H1 (cell line): ENCODE data around the gene OPCML. TPM values are rescaled to one million over a fixed set of nuclear protein-coding genes. Genes with fewer than 3 reads are reported as not detected.

Experiments
- CTCF ChIA-PET: fragments of 300-600 bp; sonication (Branson Sonifier 250); formaldehyde crosslinking; loops from one replicate; lab custom pipeline; 2021; ENCODE audit not compliant: partially characterized antibody; lab: Charles Lee
- POLR2A ChIA-PET: fragments of 300-600 bp; sonication (Branson Sonifier 250); formaldehyde crosslinking; loops from one replicate; lab custom pipeline; 2021; ENCODE audit warnings: inconsistent platforms; ENCODE audit not compliant: partially characterized antibody; lab: Charles Lee
- DNase-seq, 2 experiments: peaks; one replicate each; pipeline versions ENCODE4 v3.0.0 to v3.0.0-alpha.2; 2010 to 2022; ENCODE audit warnings: low spot score in 2 of 2, low read depth in 1 of 2, mixed read lengths in 1 of 2
- FAIRE-seq: peaks from 2 replicates; lab custom pipeline; 2011; peaks lifted over from hg19 to GRCh38; lab: Jason Lieb, UNC
- H2AFZ ChIP-seq: 2 replicates; pipeline ENCODE4 v1.8.1; 2012; ENCODE audit warnings: low read length, inconsistent platforms
- H2AK5ac ChIP-seq: 2 replicates; pipeline ENCODE4 v1.6.1; 2013; ENCODE audit warnings: low read depth, low read length
- H2BK120ac ChIP-seq: replicated peaks from 2 replicates; pipeline ENCODE3; 2013; ENCODE audit warnings: low read depth, low read length, inconsistent platforms
- H2BK12ac ChIP-seq: 2 replicates; pipeline ENCODE4 v1.6.1; 2013; ENCODE audit warnings: low read depth, low read length
- H2BK15ac ChIP-seq: 2 replicates; pipeline ENCODE4 v1.6.1; 2013; ENCODE audit warnings: low read length
- H2BK20ac ChIP-seq: 2 replicates; pipeline ENCODE4 v1.6.1; 2013; ENCODE audit warnings: low read length
- H2BK5ac ChIP-seq: 2 replicates; pipeline ENCODE4 v1.6.1; 2013; ENCODE audit warnings: low read depth, low read length
- H3K14ac ChIP-seq: 2 replicates; pipeline ENCODE4 v1.6.1; 2013; ENCODE audit warnings: inconsistent platforms; ENCODE audit not compliant: insufficient read length
- H3K18ac ChIP-seq: 2 replicates; pipeline ENCODE4 v1.6.1; 2013; ENCODE audit warnings: low read length; ENCODE audit errors: extremely low read depth
- H3K23ac ChIP-seq: 2 replicates; pipeline ENCODE4 v1.6.1; 2013; ENCODE audit warnings: inconsistent platforms; ENCODE audit not compliant: insufficient read length
- H3K23me2 ChIP-seq: 2 replicates; pipeline ENCODE4 v1.6.1; 2013; ENCODE audit warnings: low read depth, low read length
- H3K27ac ChIP-seq: 2 replicates; pipeline ENCODE4 v1.6.1; 2011; ENCODE audit warnings: low read depth, low read length, inconsistent platforms
- H3K27me3 ChIP-seq, 4 experiments: replicated peaks in 1 of 4; 1 replicate in 1 of 4; 2 replicates in 3 of 4; pipeline versions ENCODE4 v1.6.1 to v1.8.1; 2011 to 2013; ENCODE audit warnings: low read length in 3 of 4, mild to moderate bottlenecking in 3 of 4, inconsistent platforms in 2 of 4, mixed read lengths in 2 of 4, moderate library complexity in 1 of 4; ENCODE audit not compliant: control insufficient read depth in 3 of 4, insufficient read depth in 3 of 4; ENCODE audit errors: extremely low read depth in 1 of 4
- H3K36me3 ChIP-seq, 4 experiments: 2 replicates each; pipeline versions ENCODE4 v1.6.1 to v1.8.1; 2011 to 2013; ENCODE audit warnings: mild to moderate bottlenecking in 4 of 4, low read length in 3 of 4, moderate library complexity in 2 of 4, control low read depth in 1 of 4, inconsistent platforms in 1 of 4; ENCODE audit not compliant: insufficient read depth in 4 of 4, control insufficient read depth in 2 of 4
- H3K4ac ChIP-seq: replicated peaks from 2 replicates; pipeline ENCODE3; 2013; ENCODE audit warnings: low read length, low read depth, mixed read lengths, inconsistent platforms; ENCODE audit not compliant: insufficient read length
- H3K4me1 ChIP-seq, 4 experiments: replicated peaks in 1 of 4; 1 replicate in 1 of 4; 2 replicates in 3 of 4; pipeline versions ENCODE4 v1.6.1 to v1.8.1; 2011 to 2013; ENCODE audit warnings: low read length in 3 of 4, inconsistent platforms in 2 of 4, mixed read lengths in 1 of 4; ENCODE audit not compliant: insufficient read depth in 4 of 4, control insufficient read depth in 3 of 4
- H3K4me2 ChIP-seq, 2 experiments: 2 replicates each; pipeline versions ENCODE4 v1.6.1 to v1.8.1; 2011 to 2013; ENCODE audit warnings: low read depth in 2 of 2, low read length in 2 of 2, control low read depth in 1 of 2, inconsistent platforms in 1 of 2, mild to moderate bottlenecking in 1 of 2; ENCODE audit not compliant: insufficient read depth in 1 of 2
- H3K4me3 ChIP-seq, 4 experiments: fragments of 200-600, 300-600 bp in 1 of 4; sonication (generic), shearing (Covaris generic), sonication (Bioruptor Twin) in 1 of 4; 2 replicates each; pipeline versions ENCODE4 v1.5.1 to v1.8.1; 2011 to 2016; ENCODE audit warnings: low read length in 4 of 4, low read depth in 3 of 4, control low read depth in 2 of 4, inconsistent platforms in 2 of 4, mild to moderate bottlenecking in 2 of 4, mixed read lengths in 1 of 4, moderate library complexity in 1 of 4; ENCODE audit not compliant: insufficient read depth in 2 of 4; ENCODE audit errors: extremely low read depth in 1 of 4
- H3K56ac ChIP-seq: replicated peaks from 2 replicates; pipeline ENCODE3; 2013; ENCODE audit warnings: low read depth, mild to moderate bottlenecking, mixed read lengths, low read length, inconsistent platforms; ENCODE audit not compliant: insufficient read length
- H3K79me1 ChIP-seq: 2 replicates; pipeline ENCODE4 v1.6.1; 2013; ENCODE audit warnings: low read depth, low read length, control low read depth
- H3K79me2 ChIP-seq, 2 experiments: 2 replicates each; pipeline versions ENCODE4 v1.6.1 to v1.8.1; 2012 to 2013; ENCODE audit warnings: low read length in 2 of 2, mild to moderate bottlenecking in 2 of 2, inconsistent platforms in 1 of 2; ENCODE audit not compliant: insufficient read depth in 2 of 2, control insufficient read depth in 1 of 2
- H3K9ac ChIP-seq, 4 experiments: replicated peaks in 1 of 4; 1 replicate in 1 of 4; 2 replicates in 3 of 4; pipeline versions ENCODE4 v1.6.1 to v1.8.1; 2011 to 2013; ENCODE audit warnings: low read depth in 3 of 4, low read length in 3 of 4, control low read depth in 2 of 4, mild to moderate bottlenecking in 2 of 4, moderate library complexity in 2 of 4, inconsistent platforms in 1 of 4; ENCODE audit errors: extremely low read depth in 1 of 4
- H3K9me3 ChIP-seq, 2 experiments: 2 replicates each; pipeline versions ENCODE4 v1.6.1 to v1.8.1; 2012 to 2013; ENCODE audit warnings: mild to moderate bottlenecking in 2 of 2, moderate library complexity in 2 of 2, control low read depth in 1 of 2, inconsistent platforms in 1 of 2, low read depth in 1 of 2, low read length in 1 of 2, mixed read lengths in 1 of 2; ENCODE audit not compliant: insufficient read depth in 2 of 2
- H4K20me1 ChIP-seq, 2 experiments: replicated peaks in 1 of 2; 2 replicates each; pipeline versions ENCODE3 to v1.8.1; 2011 to 2013; ENCODE audit warnings: inconsistent platforms in 2 of 2, low read length in 2 of 2, mild to moderate bottlenecking in 1 of 2; ENCODE audit not compliant: insufficient read depth in 2 of 2, control insufficient read depth in 1 of 2
- H4K5ac ChIP-seq: 2 replicates; pipeline ENCODE4 v1.6.1; 2013; ENCODE audit warnings: low read length, low read depth, mixed read lengths, inconsistent platforms; ENCODE audit not compliant: insufficient read length
- H4K8ac ChIP-seq: 2 replicates; pipeline ENCODE4 v1.8.0; 2013; ENCODE audit warnings: mild to moderate bottlenecking, moderate library complexity, low read length, inconsistent platforms; ENCODE audit not compliant: insufficient read depth; ENCODE audit errors: extremely low read depth
- H4K91ac ChIP-seq: replicated peaks from 2 replicates; pipeline ENCODE3; 2013; ENCODE audit warnings: low read length, mixed read lengths, inconsistent platforms; ENCODE audit not compliant: insufficient read length
- ASH2L ChIP-seq: fragments of 200-600, 300-600 bp; sonication (generic); IDR thresholded peaks from one replicate; pipeline ENCODE4 v1.7.1; 2017; ENCODE audit warnings: low read length
- HDAC6 ChIP-seq: IDR thresholded peaks from one replicate; pipeline ENCODE4 v1.7.1; 2012; ENCODE audit warnings: low read depth, mild to moderate bottlenecking, inconsistent platforms, low read length, moderate library complexity
- NRF1 ChIP-seq: IDR thresholded peaks from 2 replicates; pipeline ENCODE4 v1.6.1; 2011; ENCODE audit warnings: mild to moderate bottlenecking, low read depth, low read length, improper control_type of control experiment
- RNF2 ChIP-seq: fragments of 200-900, 300-1000 bp; sonication (generic); IDR thresholded peaks from 2 replicates; pipeline ENCODE4 v1.7.1; 2016; ENCODE audit warnings: borderline replicate concordance, low read depth, mild to moderate bottlenecking, antibody characterized with exemption, low read length; ENCODE audit not compliant: poor library complexity, severe bottlenecking; ENCODE audit errors: missing control alignments
- TEAD4 ChIP-seq: IDR thresholded peaks from 2 replicates; pipeline ENCODE4 v1.6.1; 2012; ENCODE audit warnings: low read depth, low read length, inconsistent platforms, mixed read lengths
- WGBS, 2 experiments: shearing (Covaris generic) in 1 of 2; methylation state at CpG; one replicate each; pipeline versions ENCODE4 v1.1.6 to v1.1.7; 2013 to 2015; ENCODE audit warnings: low lambda C conversion rate in 2 of 2, mixed read lengths in 2 of 2, inconsistent platforms in 1 of 2, low coverage in 1 of 2, missing lambda C conversion rate in 1 of 2; ENCODE audit not compliant: insufficient replicate concordance in 2 of 2, insufficient coverage in 1 of 2, insufficient read length in 1 of 2; ENCODE audit errors: extremely low coverage in 1 of 2, missing lambda C conversion rate in 1 of 2; 5-methylcytosine and 5-hydroxymethylcytosine counted together
- polyA plus RNA-seq, 7 experiments: library from polyadenylated mRNA; depleted of rRNA in 3 of 7; stranded (reverse) in 5 of 7; unstranded in 2 of 7; fragments of >200 nt in 5 of 7; fragments of 200-250 nt in 2 of 7; gene quantifications; 1 replicate in 5 of 7; 2 replicates in 1 of 7; 4 replicates in 1 of 7; pipeline versions ENCODE4 v1.2.1 to v1.2.3, GENCODE V29; 2011 to 2013; ENCODE audit warnings: missing spikeins in 2 of 7, mixed read lengths in 2 of 7
- total RNA-seq: library from RNA; stranded (reverse); fragmentation: NEBNext Ultra II Directional; extraction: Animal tissue kit (Norgen Biotek cat#: 25700); gene quantifications from 2 replicates; pipeline ENCODE4 v1.2.1, GENCODE V29; 2021

OPCML gene
- total and polyA plus RNA-seq, 2 of the 8 experiments (the other 6 are each of a cell fraction or from before 2014, with no cell fraction given), result 2.3 to 3.1 TPM

- Histone ChIP-seq H3K9me3 (no peaks in the 10 kb centered on the region), H3K4ac (no peak overlapping the region), H3K27ac (no peak overlapping the region), H2AK5ac (no peak overlapping the region), H3K23me2 (no peaks in the 10 kb centered on the region), H4K20me1 (no peaks in the 10 kb centered on the region), H3K4me2 (no peak overlapping the region), H2BK20ac (no peak overlapping the region), H3K4me3 (no peak overlapping the region), H2BK5ac (no peak overlapping the region), H3K9ac (no peak overlapping the region), H4K8ac (no peak overlapping the region), H2AFZ (no peak overlapping the region), H2BK15ac (no peak overlapping the region), H3K36me3 (no peaks in the 10 kb centered on the region), H3K79me2 (no peaks in the 10 kb centered on the region)
- DNase-seq (no peak), FAIRE-seq (no peak)
- TF ChIP-seq TEAD4 (no peak), ASH2L (no peak), NRF1 (no peak), HDAC6 (no peak), RNF2 (no peak)
- TF ChIP-seq, all 59 proteins: peak for 0
- WGBS, 2 experiments, result 77% methylated on average over 6 of the region's 6 CpGs; no CpG with 5 or more reads in 1 of the 2 experiments
- Histone ChIP-seq H3K23ac (no peak overlapping the region), H2BK120ac (no peak overlapping the region), H4K5ac (no peak overlapping the region), H3K79me1 (no peaks in the 10 kb centered on the region), H3K18ac (no peak overlapping the region), H2BK12ac (no peak overlapping the region), H3K27me3 (no peaks in the 10 kb centered on the region), H3K14ac (no peak overlapping the region), H3K4me1 (no peaks in the 10 kb centered on the region), H3K56ac (no peak overlapping the region), H4K91ac (no peak overlapping the region)
- POLR2A ChIA-PET, result no interaction called here
- CTCF ChIA-PET, result interaction anchor here (0.6 kb wide), 1 partner anchor 1524 kb away, joined by 3 read pairs; no protein-coding TSS in a partner anchor
Observed at GRCh38 chr11:132519241-132519815, 1013.0 kb downstream of the OPCML start.
